Measurements from ENCODE around the gene FSHR. TPM values are rescaled to one million over a fixed set of nuclear protein-coding genes. Genes with fewer than 3 reads are reported as not detected.

FSHR gene
- total and polyA plus RNA-seq, 2 of the 8 experiments (the other 6 are each of a cell fraction or from before 2014, with no cell fraction given): not detected

DNA sequence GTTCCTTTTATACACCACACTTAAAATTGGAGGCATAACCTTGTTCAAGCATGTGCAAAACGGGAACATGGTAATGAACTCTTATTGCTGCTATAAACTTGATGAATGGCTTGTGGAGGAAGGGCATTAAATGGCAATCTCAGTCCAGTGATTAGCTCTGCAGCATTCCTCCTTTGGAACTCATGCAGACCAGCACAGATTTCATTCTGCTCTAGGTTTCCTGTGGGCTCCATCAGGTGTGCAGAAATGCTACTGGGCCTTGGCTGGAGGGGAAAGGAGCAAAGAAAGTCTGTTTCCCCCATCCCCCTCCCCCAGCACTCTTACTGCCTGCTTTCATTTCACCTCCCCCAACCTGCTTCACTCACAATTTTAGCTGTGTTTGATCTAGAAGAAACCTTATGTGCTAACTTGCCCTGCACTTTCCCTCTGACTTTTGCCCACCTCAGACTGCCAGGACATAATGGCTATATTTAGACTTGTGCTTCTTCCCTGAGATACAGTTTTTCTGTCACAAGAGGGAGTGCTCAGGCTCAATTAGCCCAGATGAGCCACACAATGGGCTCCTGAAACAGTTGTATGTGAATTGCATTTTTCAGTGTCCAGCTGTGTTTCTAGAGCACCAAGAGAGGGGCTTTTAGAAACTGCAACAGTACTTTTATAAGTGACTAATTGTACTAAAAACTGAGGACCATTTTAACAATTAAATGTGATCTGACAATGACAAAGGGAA, 109.8 kb downstream of the FSHR start:
- POLR2A ChIA-PET (ENCODE audit: partially characterized antibody): no interaction called here
- Histone ChIP-seq H3K14ac (ENCODE audit: insufficient read length) (no peak overlapping the region), H3K27ac (ENCODE audit: low read depth, low read length) (no peak overlapping the region), H3K27me3 (replicated peaks in 1 of 4; ENCODE audit: control insufficient read depth in 3 of 4, extremely low read depth in 1 of 4, insufficient read depth in 3 of 4, low read length in 3 of 4) (no peaks in the 10 kb centered on the region), H2BK120ac (replicated peaks; ENCODE audit: low read depth, low read length) (no peak overlapping the region), H3K23me2 (ENCODE audit: low read depth, low read length) (no peaks in the 10 kb centered on the region; the same call in 1 of the 2 replicates), H3K18ac (ENCODE audit: extremely low read depth, low read length) (0 out of 2 replicates have a peak overlapping the region, but pooled peaks have one; percentile 24), H3K9me3 (ENCODE audit: insufficient read depth in 2 of 2, low read depth in 1 of 2, low read length in 1 of 2) (no peaks in the 10 kb centered on the region), H3K79me2 (ENCODE audit: control insufficient read depth in 1 of 2, insufficient read depth in 2 of 2, low read length in 2 of 2) (no peaks in the 10 kb centered on the region), H3K4me2 (ENCODE audit: insufficient read depth in 1 of 2, low read depth in 2 of 2, low read length in 2 of 2) (no peak overlapping the region; a peak in 1 of 4 replicates), H2BK12ac (ENCODE audit: low read depth, low read length) (no peak overlapping the region), H3K79me1 (ENCODE audit: low read depth, low read length) (no peaks in the 10 kb centered on the region), H2BK5ac (ENCODE audit: low read depth, low read length) (no peak overlapping the region), H3K4me1 (replicated peaks in 1 of 4; ENCODE audit: control insufficient read depth in 3 of 4, insufficient read depth in 4 of 4, low read length in 3 of 4) (peaks cover 0 to 6% (median 3%) of the 10 kb centered on the region in 4 experiments; a peak in 4 of 7 replicates), H3K4ac (replicated peaks; ENCODE audit: insufficient read length, low read depth, low read length) (no peak overlapping the region), H2BK15ac (ENCODE audit: low read length) (no peak overlapping the region), H2BK20ac (ENCODE audit: low read length) (no peak overlapping the region), H4K91ac (replicated peaks; ENCODE audit: insufficient read length, low read length) (no peak overlapping the region), H2AFZ (ENCODE audit: low read length) (peak overlapping the region; percentile 86), H4K5ac (ENCODE audit: insufficient read length, low read depth, low read length) (no peak overlapping the region), H3K9ac (replicated peaks in 1 of 4; ENCODE audit: extremely low read depth in 1 of 4, low read depth in 3 of 4, low read length in 3 of 4) (no peak overlapping the region), H3K4me3 (ENCODE audit: extremely low read depth in 1 of 4, insufficient read depth in 2 of 4, low read depth in 3 of 4, low read length in 4 of 4) (no peak overlapping the region), H4K20me1 (replicated peaks in 1 of 2; ENCODE audit: control insufficient read depth in 1 of 2, insufficient read depth in 2 of 2, low read length in 2 of 2) (no peaks in the 10 kb centered on the region), H3K36me3 (ENCODE audit: control insufficient read depth in 2 of 4, insufficient read depth in 4 of 4, low read length in 3 of 4) (no peaks in the 10 kb centered on the region), H3K23ac (ENCODE audit: insufficient read length) (no peak overlapping the region), H3K56ac (replicated peaks; ENCODE audit: insufficient read length, low read depth, low read length) (no peak overlapping the region), H4K8ac (ENCODE audit: extremely low read depth, insufficient read depth, low read length) (no peak overlapping the region), H2AK5ac (ENCODE audit: low read depth, low read length) (no peak overlapping the region)
- FAIRE-seq (peak; percentile 7), DNase-seq (ENCODE audit: low read depth in 1 of 2, low spot score in 2 of 2) (no peak)
- TF ChIP-seq RAD21 (IDR thresholded peaks at IDR 0.05 in 1 of 2, conservative IDR thresholded peaks at IDR 0.05 in 1 of 2; ENCODE audit: low read depth in 2 of 2, low read length in 2 of 2) (peak; percentile 69 to 75), TEAD4 (IDR thresholded peaks at IDR 0.05; ENCODE audit: low read depth, low read length) (no peak)
- TF ChIP-seq, protein P1, sequence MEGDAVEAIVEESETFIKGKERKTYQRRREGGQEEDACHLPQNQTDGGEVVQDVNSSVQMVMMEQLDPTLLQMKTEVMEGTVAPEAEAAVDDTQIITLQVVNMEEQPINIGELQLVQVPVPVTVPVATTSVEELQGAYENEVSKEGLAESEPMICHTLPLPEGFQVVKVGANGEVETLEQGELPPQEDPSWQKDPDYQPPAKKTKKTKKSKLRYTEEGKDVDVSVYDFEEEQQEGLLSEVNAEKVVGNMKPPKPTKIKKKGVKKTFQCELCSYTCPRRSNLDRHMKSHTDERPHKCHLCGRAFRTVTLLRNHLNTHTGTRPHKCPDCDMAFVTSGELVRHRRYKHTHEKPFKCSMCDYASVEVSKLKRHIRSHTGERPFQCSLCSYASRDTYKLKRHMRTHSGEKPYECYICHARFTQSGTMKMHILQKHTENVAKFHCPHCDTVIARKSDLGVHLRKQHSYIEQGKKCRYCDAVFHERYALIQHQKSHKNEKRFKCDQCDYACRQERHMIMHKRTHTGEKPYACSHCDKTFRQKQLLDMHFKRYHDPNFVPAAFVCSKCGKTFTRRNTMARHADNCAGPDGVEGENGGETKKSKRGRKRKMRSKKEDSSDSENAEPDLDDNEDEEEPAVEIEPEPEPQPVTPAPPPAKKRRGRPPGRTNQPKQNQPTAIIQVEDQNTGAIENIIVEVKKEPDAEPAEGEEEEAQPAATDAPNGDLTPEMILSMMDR (IDR thresholded peaks at IDR 0.05; ENCODE audit: control extremely low read depth in 1 of 3, insufficient read depth in 1 of 3, low read depth in 1 of 3, low read length in 3 of 3): peak in 2 of 3 experiments; percentile 59 to 62; a peak in 3 of 4 replicates
- CTCF ChIA-PET (ENCODE audit: partially characterized antibody): interaction anchor here (0.8 to 2.5 kb wide), 16 partner anchors 9 to 559 kb away, joined by 3 to 13 read pairs (median 3); no protein-coding TSS in a partner anchor
- WGBS, 2 experiments (ENCODE audit: extremely low coverage in 1 of 2, insufficient coverage in 1 of 2, insufficient read length in 1 of 2, insufficient replicate concordance in 2 of 2, low coverage in 1 of 2, low lambda C conversion rate in 2 of 2, missing lambda C conversion rate in 1 of 2): 83% methylated on average over 1 of the region's 1 CpG; no CpG with 5 or more reads in 1 of the 2 experiments
